Central memory CD4-positive, alpha-beta T cell (primary cell): ENCODE results near the gene BMPR1B.

Experiments
- DNase-seq: peaks from one replicate; pipeline ENCODE4 v3.0.0; 2022

BMPR1B gene

GRCh38 chr4:94918543-94918942 is 160.8 kb downstream of the BMPR1B start:
- no peak for DNase-seq

- DNase-seq: no peak
These were observed 162.6 kb downstream of the BMPR1B start for GRCh38 chr4:94920369-94920768.

GRCh38 chr4:94924566-94924965 is 166.8 kb downstream of the BMPR1B start:
- DNase-seq: no peak

GRCh38 chr4:94925764-94926347 is 168.1 kb downstream of the BMPR1B start:
- no peak for DNase-seq

GRCh38 chr4:94926936-94927335 is 169.2 kb downstream of the BMPR1B start:
- DNase-seq: no peak

GRCh38 chr4:94927696-94928095 is 169.9 kb downstream of the BMPR1B start:
- DNase-seq: no peak

- DNase-seq: no peak
These were observed 171.9 kb downstream of the BMPR1B start for GRCh38 chr4:94929696-94930095.

- no peak for DNase-seq
These were observed 173.9 kb downstream of the BMPR1B start for GRCh38 chr4:94931626-94932025.

- DNase-seq: no peak
These were observed 174.6 kb downstream of the BMPR1B start for GRCh38 chr4:94932366-94932765.

GRCh38 chr4:94933799-94934198 is 176.0 kb downstream of the BMPR1B start:
- DNase-seq: no peak

GRCh38 chr4:94934201-94934600 is 176.4 kb downstream of the BMPR1B start:
- no peak for DNase-seq

- DNase-seq: no peak
These were observed 177.1 kb downstream of the BMPR1B start for GRCh38 chr4:94934864-94935263.

GRCh38 chr4:94936854-94937253 is 179.1 kb downstream of the BMPR1B start:
- no peak for DNase-seq

GRCh38 chr4:94939791-94940519 is 182.2 kb downstream of the BMPR1B start:
- no peak for DNase-seq

- no peak for DNase-seq
These were observed 182.8 kb downstream of the BMPR1B start for GRCh38 chr4:94940520-94940908.

- no peak for DNase-seq
These were observed 184.0 kb downstream of the BMPR1B start for GRCh38 chr4:94941706-94942105.

- DNase-seq: no peak
These were observed 187.0 kb downstream of the BMPR1B start for GRCh38 chr4:94944726-94945125.

- no peak for DNase-seq
These were observed 189.9 kb downstream of the BMPR1B start for GRCh38 chr4:94947681-94948108.

- DNase-seq: no peak
These were observed 196.5 kb downstream of the BMPR1B start for GRCh38 chr4:94954251-94954650.

- no peak for DNase-seq
These were observed 199.3 kb downstream of the BMPR1B start for GRCh38 chr4:94957030-94957429.

- no peak for DNase-seq
These were observed 201.6 kb downstream of the BMPR1B start for GRCh38 chr4:94959307-94959706.

GRCh38 chr4:94960708-94961107 is 203.0 kb downstream of the BMPR1B start:
- DNase-seq: no peak

- no peak for DNase-seq
These were observed 203.7 kb downstream of the BMPR1B start for GRCh38 chr4:94961420-94961819.

GRCh38 chr4:94962484-94962883 is 204.7 kb downstream of the BMPR1B start:
- no peak for DNase-seq

GRCh38 chr4:94965852-94966251 is 208.1 kb downstream of the BMPR1B start:
- DNase-seq: no peak
